GM19193 (cell line): Measurements from ENCODE around the gene ZBTB16.

ENCODE experiments used
- POLR2A ChIP-seq: IDR thresholded peaks from 4 replicates; pipeline ENCODE4 v1.6.1; 2011; ENCODE audit not compliant: insufficient read depth, insufficient read length; ENCODE audit errors: extremely low read depth

The ZBTB16 gene

GRCh38 chr11:114237321-114238280, 178.1 kb downstream of the ZBTB16 start:
- TF ChIP-seq POLR2A = no peak

- no peak for TF ChIP-seq POLR2A
These were observed 180.2 kb downstream of the ZBTB16 start for GRCh38 chr11:114239753-114240161.

GRCh38 chr11:114242032-114242431, 182.5 kb downstream of the ZBTB16 start:
- no peak for TF ChIP-seq POLR2A

GRCh38 chr11:114243461-114244372, 184.2 kb downstream of the ZBTB16 start:
- TF ChIP-seq POLR2A = no peak

GRCh38 chr11:114244726-114245394, 185.3 kb downstream of the ZBTB16 start:
- TF ChIP-seq POLR2A = no peak

GRCh38 chr11:114246321-114247069, 187.0 kb downstream of the ZBTB16 start:
- TF ChIP-seq POLR2A = no peak

GRCh38 chr11:114247070-114247789, 187.7 kb downstream of the ZBTB16 start:
- TF ChIP-seq POLR2A = no peak

- TF ChIP-seq POLR2A = no peak
These were observed 190.7 kb downstream of the ZBTB16 start for GRCh38 chr11:114250180-114250579.

GRCh38 chr11:114250993-114251814, 191.7 kb downstream of the ZBTB16 start:
- no peak for TF ChIP-seq POLR2A

GRCh38 chr11:114251815-114252337, 192.4 kb downstream of the ZBTB16 start:
- TF ChIP-seq POLR2A = no peak

GRCh38 chr11:114252767-114253166, 193.3 kb downstream of the ZBTB16 start:
- TF ChIP-seq POLR2A = no peak

GRCh38 chr11:114253771-114254170, 194.3 kb downstream of the ZBTB16 start:
- TF ChIP-seq POLR2A = no peak

- TF ChIP-seq POLR2A = no peak
These were observed 195.1 kb downstream of the ZBTB16 start for GRCh38 chr11:114254571-114255146.

GRCh38 chr11:114255289-114255688, 195.8 kb downstream of the ZBTB16 start:
- TF ChIP-seq POLR2A = no peak
